GM12872 (cell line): ENCODE measurements around the gene ANKRD6.

Experiments
- CTCF ChIP-seq: IDR thresholded peaks from 3 replicates; pipeline ENCODE4 v1.5.1; 2011; ENCODE audit warnings: low read depth, mild to moderate bottlenecking, low read length, moderate library complexity; ENCODE audit not compliant: insufficient read depth

The ANKRD6 gene

GRCh38 chr6:89471287-89471867 lies 38.4 kb downstream of the ANKRD6 start:
- no peak for TF ChIP-seq CTCF

- TF ChIP-seq CTCF: no peak
Measured at GRCh38 chr6:89475101-89475500, 42.1 kb downstream of the ANKRD6 start.

- no peak for TF ChIP-seq CTCF
Measured at GRCh38 chr6:89475634-89476033, 42.7 kb downstream of the ANKRD6 start.

GRCh38 chr6:89479897-89480296 lies 46.9 kb downstream of the ANKRD6 start:
- no peak for TF ChIP-seq CTCF

GRCh38 chr6:89481695-89482094 lies 48.7 kb downstream of the ANKRD6 start:
- TF ChIP-seq CTCF: no peak

- TF ChIP-seq CTCF: no peak
Measured at GRCh38 chr6:89482126-89482525, 49.2 kb downstream of the ANKRD6 start.

GRCh38 chr6:89483111-89483720 lies 50.3 kb downstream of the ANKRD6 start:
- TF ChIP-seq CTCF: no peak
